Activated effector memory CD4-positive, alpha-beta T cell treated with anti-CD3 and anti-CD28 coated beads, Interleukin-2, amount 50 U/mL, for 16 hours (primary cell): Measurements from ENCODE around the gene PKMYT1.

ENCODE experiments used
- DNase-seq: peaks from one replicate; pipeline ENCODE4 v3.0.0-alpha.2; 2020

Gene PKMYT1

DNA sequence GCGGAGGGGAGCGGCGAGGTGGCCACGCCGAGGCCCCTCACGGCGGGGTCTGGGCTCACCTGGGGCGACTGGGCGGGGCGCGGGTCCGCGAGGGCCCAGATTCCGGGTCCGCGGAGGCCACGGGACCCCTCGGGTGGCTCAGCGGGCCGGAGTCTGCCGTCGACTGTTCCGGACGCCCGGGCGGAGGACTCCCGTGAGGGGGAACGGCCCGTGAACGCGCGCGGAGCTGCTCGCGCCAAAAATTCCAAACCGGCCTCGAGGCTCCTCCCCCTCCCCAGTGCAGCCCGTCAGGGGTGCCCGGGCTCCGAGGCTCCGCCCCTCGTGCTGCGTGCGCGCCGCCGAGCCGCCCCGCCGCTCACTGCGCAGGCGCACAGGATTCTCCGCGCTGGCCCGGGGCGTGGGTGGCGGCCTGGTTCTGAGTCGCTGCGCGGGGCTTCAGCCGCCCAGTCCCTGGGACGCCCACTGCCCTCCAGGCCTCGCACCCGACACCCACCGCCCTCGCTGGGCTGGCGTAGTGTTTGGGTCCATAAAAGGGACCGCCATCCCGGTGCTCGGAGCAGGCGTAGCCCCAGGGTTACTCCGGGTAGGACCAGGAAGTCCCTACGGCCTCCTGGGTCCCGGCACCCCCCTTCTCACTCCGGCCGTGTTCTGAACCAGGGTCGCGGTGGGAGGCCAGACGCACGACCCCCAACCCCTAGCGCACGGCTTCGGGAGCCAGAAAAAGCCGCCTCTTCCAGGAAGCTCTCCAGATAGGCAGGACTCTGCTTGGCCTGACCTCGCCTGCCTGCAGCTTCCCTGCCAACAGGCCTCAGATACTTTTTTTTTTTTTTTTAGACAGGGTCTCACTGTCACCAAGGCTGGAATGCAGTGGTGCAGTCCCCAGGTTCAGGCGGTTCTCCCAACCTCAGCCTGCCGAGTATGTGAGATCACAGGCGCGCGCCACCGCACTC, at the start of gene PKMYT1:
Gene PKMYT1, minus strand, starts transcription at position 220 of the 950 bp plus-strand sequence. CDS start 789 bp downstream, outside the sequence.
- DNase-seq: peak; percentile 98

DNA sequence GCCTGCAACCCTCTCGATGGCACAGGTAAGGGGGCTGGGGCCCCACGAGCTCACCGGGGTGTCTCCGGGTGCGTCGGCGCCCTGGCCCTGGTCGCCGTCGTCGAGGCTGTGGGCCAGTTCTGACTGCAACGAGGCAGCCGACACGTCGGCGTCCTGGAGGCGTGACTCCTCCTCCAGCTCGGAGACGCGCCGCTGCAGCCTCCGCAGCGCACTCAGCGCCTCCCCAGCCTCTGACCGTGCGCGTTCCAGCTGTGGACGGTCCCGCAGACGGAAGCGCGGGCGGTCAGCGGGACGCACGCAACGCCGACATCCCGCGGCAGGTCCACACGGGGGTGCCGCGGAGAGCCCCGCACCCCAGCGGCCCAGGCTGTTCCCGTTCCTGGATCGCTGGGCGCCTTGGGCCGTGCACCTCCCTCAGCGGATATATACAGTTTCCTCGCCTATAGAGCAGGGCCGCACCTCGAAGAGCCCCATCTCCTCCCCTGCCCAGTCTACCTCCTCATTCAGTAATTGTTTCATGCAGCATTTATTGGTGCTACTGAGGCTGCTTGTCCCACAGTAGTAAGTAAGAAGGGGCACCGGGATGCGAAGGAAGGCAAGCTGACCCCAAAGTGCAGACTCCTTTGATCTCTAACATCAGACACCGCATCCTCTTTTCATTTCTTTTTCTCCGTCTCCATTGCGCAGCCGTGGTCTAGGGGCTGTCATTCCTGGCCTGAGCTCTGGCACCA, 49.4 kb upstream of the PKMYT1 start:
- DNase-seq: peak; percentile 80

DNA sequence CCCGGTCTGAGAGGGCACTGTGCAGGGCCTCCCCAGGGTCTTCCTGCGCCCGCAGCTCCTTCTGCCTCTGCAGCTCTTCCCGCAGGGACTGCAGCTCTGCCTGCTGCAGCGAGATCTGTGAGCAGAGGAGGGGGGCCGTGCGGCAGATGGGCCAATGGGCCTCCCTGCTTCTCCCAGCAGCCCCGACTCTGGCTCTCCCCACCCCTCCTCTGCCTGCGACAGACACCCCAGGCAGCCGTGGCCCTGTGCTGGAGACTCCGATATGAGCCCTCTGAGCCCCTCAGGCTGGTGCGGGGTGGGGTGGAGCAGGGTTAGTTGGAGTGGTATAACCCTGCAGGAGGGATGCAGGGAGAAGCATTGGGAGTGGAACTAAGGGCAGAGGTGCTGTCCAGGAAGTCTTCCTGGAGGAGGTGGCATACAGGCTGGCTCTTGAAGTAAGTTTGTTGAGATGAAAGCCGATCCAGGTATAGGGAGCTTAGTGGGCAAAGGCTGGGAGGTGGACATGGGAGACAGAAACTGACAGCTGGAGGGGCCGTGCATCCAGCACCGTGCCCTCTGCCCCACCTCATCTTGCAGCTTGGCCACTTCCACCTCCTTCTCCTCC, 48.6 kb upstream of the PKMYT1 start:
- no peak for DNase-seq

DNA sequence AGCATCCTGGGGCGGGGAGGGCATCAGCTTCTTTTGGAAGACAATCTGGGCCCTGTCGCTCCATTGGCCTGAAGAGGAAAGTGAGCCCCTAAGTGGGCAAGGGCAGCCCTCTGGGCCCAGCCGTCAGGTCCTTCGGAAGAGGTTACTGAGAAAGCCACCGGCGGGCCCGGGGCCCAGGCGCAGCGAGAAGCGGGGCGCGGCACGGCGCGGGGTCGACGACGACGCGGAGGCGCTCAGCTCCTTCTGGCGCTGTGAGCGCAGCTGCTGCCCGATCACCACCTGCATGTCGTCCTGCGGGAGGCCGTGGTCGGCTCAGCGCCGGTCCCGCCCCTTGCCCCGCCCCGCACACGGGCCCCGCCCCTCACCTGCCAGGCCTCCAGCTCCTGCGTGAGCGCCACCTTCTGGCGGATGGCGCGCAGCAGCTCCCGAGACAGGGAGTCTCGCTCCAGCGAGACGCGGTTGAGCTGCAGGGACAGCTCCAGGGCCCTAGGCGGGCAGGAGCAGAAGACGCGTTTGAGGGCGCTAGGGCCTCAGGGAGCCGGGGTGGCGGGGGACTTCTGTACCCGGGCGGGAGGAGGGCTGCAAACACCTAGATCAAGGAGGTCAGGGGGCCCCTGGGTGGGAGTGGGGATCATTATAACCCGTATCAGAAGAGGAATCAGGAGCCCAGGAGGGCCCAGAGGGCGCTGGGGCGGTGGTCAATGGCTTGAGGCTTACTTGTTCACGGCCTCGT, 47.9 kb upstream of the PKMYT1 start:
- DNase-seq: peak; percentile 94

DNA sequence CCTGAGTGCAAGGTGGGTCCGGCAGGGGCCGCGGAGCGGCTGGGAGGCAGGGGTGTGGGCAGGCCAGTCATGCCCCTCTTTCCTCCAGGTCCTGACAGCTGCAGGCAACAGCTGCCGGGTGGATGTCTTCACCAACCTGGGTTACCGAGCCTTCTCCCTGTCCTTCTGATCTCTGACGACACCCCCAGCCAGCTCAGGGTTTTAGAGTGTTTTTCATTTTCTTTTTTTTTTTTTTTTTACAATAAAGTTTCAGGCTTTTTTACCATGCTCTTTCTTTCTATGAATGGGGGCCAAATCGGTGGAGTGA, 47.2 kb upstream of the PKMYT1 start:
- DNase-seq: no peak

DNA sequence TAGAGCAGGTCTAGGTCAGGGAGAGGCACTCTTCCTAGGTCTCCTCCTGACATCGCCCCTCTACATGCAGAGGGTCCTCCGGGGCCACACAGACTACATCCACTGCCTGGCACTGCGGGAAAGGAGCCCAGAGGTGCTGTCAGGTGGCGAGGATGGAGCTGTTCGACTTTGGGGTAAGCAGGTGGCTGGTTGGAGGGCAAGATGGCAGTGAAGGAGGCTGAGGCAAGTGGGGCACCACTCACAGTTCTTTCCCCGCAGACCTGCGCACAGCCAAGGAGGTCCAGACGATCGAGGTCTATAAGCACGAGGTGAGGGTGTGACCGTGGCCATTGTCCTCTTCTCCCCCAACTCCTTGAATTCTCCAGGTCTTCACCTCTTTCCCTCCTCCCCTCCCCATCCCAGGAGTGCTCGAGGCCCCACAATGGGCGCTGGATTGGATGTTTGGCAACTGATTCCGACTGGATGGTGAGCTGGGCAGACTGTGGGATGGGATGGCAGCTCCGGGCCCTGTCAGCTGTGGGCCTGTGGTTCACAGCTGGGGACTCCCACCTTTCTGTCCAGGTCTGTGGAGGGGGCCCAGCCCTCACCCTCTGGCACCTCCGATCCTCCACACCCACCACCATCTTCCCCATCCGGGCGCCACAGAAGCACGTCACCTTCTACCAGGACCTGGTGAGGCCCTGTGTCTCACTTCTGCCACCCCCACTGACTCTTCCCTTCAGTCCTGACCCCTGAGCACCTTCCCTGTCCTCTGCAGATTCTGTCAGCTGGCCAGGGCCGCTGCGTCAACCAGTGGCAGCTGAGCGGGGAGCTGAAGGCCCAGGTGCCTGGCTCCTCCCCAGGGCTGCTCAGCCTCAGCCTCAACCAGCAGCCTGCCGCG, 46.6 kb upstream of the PKMYT1 start:
- DNase-seq: no peak

DNA sequence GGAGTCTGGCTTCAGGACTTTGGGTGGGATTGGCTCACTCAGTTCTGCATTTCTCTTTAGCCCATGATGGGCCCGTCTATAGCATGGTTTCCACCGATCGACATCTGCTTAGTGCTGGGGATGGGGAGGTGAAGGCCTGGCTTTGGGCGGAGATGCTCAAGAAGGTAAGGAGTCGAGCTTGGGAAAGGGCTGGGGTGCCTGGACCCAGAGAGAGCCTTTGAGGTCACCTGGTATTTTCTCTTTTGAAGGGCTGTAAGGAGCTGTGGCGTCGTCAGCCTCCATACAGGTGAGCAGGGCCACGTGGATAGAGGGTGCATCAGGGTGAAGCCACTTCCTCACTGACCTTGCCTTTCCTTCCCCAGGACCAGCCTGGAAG, 45.7 kb upstream of the PKMYT1 start:
- no peak for DNase-seq

DNA sequence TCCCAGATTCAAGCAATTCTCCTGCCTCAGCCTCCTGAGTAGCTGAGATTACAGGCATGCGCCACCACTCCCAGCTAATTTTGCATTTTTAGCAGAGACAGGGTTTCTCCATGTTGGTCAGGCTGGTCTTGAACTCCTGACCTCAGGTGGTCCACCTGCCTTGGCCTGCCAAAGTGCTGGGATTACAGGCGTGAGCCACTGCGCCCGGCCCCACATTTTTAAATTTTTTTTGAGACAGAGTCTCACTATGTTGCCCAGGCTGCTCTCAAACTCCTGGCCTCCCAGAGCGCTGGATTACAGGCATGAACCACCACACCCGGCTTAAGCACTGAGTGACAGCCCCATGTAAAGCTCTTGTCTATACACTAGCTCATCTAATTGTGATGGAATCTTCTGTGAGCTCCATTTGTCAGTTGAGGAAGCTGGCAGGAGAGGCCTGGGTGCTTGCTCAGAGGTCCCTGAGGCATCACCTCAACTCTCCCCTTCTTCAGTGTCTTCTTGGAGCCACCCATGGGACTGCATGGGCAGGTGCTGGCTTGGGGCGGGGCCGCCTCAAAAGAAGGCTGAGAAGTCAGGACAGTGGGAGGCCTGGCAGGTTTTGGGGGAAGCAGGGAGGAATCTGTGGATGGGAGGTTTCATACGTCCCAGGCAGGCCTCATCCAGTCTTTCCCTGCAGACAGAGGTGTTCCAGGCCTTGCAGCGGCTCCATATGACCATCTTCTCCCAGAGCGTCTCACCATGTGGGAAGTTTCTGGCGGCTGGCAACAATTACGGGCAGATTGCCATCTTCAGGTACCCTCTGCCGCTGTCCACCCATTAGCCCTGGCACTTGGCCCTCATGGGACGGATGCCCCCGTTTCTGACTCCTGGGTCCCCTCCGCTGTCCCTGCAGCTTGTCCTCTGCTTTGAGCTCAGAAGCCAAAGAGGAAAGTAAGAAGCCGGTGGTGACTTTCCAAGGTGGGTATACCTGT, 45.1 kb upstream of the PKMYT1 start:
- DNase-seq: no peak

DNA sequence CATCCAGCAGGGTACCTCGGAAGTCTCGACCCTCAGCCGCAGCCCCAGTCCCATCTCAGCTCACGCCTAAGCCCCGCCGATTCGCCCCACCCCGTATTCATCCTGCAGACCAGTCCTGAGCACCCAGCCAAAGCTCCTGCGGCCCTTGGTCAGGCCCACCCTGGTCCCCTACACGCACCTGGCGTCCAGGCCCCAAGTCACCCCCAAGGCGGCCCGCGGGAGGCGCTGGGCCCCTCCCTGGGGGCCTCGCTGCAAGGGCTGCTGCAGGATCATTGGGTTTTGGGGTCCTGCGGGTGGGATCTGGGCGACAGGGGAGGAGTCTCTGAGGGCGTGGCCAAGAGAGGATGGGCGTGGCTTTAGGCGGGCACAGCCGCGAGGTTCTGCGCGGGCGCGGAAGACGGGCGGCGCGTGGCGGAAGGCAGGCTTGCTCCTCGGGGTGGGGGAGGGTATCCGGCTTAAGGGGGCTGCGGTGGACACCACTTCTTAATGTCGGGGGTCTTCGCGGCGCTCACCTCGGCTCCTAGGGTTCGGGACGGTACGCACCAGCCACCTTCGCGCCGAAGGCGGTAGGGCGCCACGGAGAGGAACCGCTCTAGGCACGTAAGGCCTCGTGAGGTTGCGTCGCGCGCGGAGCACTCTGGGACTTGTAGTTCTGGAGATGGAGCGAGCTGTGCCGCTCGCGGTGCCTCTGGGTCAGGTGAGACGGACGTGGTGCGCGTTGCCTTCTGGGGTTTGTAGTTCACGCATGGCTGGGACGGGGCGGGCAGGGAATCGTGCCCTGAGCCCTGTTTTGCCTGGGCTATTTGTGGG, 43.6 kb upstream of the PKMYT1 start, which contains the start of the genes HCFC1R1 and THOC6:
Gene HCFC1R1, minus strand, starts transcription at position 274 of the 810 bp plus-strand sequence. Its CDS starts 1 bp downstream, at position 273.
Gene THOC6, plus strand, starts transcription at position 367 of the 810 bp plus-strand sequence. Its CDS starts 292 bp downstream, at position 659.
- peak; percentile 98 for DNase-seq

DNA sequence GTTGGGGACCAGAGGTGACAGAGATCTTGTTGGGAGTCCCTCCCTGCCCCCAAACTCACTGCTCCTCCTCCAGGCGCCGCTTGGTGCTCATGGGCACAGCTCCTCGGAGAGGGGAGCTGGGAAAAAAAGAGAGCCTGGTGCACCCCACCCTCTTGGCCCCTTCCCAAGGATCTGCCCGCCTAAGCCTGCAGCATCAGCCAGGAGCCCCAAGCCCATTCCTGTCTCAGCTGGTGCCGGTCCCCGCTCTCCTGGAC, 43.1 kb upstream of the PKMYT1 start:
- DNase-seq: peak; percentile 76

DNA sequence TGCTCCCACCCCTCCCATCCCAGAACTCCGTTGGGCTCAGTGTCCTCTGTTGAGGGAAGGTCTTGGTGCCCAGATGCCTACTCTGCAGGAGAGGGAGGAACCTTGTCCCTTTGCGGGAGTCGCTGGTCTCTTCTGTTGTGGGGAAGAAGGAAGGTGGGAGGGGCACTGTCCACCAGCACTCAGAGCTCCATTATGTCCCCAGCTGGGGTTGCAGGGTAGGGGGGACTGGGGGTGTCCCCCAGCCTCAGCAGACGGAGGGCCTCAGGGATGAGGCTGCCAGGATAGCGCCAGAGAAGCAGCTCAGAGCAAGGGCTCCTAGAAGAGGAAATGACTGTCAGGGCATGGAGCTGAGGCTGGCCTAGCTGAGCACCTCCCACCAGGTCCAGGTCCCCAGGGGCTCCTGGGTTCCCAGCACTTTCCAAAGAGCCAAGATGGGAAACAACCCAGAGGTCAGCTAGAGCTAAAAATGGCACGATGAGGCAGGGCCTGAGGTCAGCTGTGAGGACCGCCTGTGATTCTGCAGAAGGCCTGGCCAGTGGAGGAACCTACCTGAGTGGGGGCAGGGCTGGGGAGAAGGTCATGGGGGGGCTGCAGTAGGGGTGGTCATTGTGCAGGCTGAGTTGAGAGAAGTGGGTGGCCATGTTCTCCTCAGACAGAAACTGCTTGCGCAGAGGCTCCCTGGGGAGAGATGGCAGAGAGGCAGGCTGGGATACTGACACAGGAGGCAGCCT, 42.6 kb upstream of the PKMYT1 start:
- no peak for DNase-seq

DNA sequence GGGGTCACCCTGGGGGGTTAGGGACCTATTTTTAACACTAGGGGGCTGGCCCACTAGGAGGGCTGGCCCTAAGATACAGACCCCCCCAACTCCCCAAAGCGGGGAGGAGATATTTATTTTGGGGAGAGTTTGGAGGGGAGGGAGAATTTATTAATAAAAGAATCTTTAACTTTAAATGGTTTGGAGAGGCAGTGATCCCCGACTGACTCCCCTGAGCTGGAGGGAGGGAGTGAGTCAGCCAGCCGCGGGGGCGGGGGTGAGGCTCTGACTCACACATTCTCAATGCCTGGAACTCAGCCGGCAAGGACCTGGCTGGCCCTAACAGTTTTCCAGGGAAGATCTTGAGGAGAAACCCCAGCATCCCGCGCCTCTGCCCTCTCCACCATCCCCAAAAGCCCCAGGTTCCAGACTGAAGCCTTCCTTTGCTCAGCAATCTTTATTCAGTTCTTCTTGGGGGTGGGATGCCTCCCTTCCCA, 42.0 kb upstream of the PKMYT1 start:
- DNase-seq: peak; percentile 96

DNA sequence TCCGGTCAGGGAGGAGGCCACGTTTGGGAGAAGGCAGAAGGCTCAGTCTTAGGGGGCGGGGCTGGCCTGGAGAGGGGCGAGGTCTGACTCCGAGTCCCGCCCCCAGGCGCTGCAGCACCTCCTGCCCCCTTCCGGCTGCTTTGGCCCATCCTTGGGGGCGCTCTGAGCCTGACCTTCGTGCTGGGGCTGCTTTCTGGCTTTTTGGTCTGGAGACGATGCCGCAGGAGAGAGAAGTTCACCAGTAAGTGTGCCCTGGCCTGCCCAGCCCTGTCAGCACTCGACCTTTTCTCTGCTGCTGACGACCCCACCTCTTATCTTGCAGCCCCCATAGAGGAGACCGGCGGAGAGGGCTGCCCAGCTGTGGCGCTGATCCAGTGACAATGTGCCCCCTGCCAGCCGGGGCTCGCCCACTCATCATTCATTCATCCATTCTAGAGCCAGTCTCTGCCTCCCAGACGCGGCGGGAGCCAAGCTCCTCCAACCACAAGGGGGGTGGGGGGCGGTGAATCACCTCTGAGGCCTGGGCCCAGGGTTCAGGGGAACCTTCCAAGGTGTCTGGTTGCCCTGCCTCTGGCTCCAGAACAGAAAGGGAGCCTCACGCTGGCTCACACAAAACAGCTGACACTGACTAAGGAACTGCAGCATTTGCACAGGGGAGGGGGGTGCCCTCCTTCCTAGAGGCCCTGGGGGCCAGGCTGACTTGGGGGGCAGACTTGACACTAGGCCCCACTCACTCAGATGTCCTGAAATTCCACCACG, 41.4 kb upstream of the PKMYT1 start:
- peak; percentile 93 for DNase-seq

DNA sequence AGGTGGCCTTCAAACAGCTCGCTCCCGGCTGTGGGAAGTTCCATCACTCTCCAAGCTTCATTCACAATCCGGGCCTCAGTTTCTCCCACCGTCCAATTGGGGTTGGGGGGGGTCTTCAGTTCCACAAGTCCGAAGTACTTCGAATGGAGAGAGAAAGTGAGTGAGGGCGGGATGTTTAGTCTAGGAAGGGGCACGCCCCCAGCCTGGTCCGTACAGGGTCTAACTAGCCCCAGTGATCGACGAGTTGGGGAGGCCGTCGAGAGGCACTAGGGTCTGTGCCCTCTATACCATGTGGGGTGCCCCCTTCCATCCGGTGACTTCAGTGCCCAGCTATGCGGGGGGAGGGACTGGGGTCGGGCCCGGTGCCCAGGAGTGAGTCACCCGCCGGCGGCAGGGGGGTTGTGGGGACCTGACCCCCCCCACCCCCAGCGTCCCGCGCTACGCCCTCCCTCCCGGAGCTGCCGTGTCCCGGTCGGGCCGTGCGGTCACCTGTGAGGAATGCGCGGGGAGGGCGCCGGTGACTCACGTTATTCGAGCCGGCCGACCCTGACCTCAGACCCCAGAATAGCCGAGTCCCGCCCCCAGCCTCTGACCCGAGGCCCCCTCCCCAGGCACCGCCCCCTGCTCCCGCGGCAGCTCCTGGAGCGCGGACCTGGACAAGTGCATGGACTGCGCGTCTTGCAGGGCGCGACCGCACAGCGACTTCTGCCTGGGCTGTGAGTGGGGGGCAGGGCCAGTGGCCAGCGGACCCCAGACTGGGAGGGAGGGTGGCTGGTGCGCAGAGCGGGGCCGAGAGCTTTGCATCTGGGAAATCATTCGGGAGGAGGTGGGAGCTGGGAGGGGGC, 40.6 kb upstream of the PKMYT1 start:
- peak; percentile 88 for DNase-seq

DNA sequence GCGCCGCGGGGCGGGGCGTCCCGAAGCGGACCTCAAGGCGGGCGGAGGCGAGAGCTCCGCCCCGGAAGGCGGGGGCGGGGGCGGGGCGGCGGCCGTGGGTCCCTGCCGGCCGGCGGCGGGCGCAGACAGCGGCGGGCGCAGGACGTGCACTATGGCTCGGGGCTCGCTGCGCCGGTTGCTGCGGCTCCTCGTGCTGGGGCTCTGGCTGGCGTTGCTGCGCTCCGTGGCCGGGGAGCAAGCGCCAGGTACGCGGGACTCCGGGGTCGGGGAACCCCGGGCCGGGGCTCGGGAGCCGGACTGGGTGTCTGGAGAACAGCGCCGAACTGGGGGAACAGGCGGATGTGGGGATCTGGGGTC, 40.0 kb upstream of the PKMYT1 start, which contains the start of gene TNFRSF12A:
Gene TNFRSF12A, plus strand, starts transcription at position 122 of the 357 bp plus-strand sequence. Its CDS starts 30 bp downstream, at position 152.
- peak; percentile 89 for DNase-seq

DNA sequence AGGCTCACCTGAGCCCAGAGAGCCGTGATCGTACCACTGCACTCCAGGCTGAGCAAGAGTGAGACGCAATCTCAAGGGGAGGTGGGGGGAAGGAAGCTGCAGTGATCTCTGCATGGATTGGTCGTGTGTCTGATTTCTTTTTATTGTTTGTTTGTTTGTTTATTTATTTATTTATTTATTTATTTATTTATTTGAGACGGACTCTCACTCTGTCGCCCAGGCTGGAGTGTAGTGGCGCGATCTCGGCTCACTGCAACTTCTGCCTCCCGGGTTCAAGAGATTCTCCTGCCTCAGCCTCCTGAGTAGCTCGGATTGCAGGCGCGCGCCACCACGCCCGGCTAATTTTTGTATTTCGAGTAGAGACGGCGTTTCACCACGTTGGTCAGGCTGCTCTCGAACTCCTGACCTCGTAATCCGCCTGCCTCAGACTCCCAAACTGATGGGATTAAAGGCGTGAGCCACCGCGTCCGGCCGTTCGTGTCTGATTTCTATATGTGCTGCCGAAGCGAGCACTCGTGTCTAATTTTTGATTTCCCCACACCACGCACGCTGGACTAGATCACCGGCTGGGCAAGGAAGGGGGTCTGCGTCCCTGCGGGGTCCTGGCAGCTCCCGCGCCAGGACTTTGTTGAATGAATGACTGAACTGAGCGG, 39.5 kb upstream of the PKMYT1 start:
- DNase-seq: no peak
